ENCODE results near the gene CCNB3. TPM values are rescaled to one million over a fixed set of nuclear protein-coding genes. Genes with fewer than 3 reads are reported as not detected.

The CCNB3 gene
- total RNA-seq, 2 experiments from 2014 or later, result 0.25 to 0.51 TPM

- DNase-seq (no peak), ATAC-seq (no peak)
- H3K27me3 Mint-ChIP-seq, result no peaks in the 10 kb centered on the region
- ChIA-PET POLR2A (no interaction called here), CTCF (no interaction called here)
- H3K4me1 Mint-ChIP-seq (ENCODE audit: low read depth), result no peaks in the 10 kb centered on the region
- TF ChIP-seq, protein P1, sequence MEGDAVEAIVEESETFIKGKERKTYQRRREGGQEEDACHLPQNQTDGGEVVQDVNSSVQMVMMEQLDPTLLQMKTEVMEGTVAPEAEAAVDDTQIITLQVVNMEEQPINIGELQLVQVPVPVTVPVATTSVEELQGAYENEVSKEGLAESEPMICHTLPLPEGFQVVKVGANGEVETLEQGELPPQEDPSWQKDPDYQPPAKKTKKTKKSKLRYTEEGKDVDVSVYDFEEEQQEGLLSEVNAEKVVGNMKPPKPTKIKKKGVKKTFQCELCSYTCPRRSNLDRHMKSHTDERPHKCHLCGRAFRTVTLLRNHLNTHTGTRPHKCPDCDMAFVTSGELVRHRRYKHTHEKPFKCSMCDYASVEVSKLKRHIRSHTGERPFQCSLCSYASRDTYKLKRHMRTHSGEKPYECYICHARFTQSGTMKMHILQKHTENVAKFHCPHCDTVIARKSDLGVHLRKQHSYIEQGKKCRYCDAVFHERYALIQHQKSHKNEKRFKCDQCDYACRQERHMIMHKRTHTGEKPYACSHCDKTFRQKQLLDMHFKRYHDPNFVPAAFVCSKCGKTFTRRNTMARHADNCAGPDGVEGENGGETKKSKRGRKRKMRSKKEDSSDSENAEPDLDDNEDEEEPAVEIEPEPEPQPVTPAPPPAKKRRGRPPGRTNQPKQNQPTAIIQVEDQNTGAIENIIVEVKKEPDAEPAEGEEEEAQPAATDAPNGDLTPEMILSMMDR (IDR thresholded peaks at IDR 0.05), result no peak
- intact Hi-C loops (cut with micrococcal nuclease), result no loop called here
- no peaks in the 10 kb centered on the region for H3K36me3 Mint-ChIP-seq (ENCODE audit: low read depth)
- H3K9me3 Mint-ChIP-seq, result no peaks in the 10 kb centered on the region
- H3K27ac Mint-ChIP-seq, result no peak overlapping the region
- H3K4me3 Mint-ChIP-seq, result no peak overlapping the region
Measured at GRCh38 chrX:50343917-50344316, 139.4 kb downstream of the CCNB3 start.

GRCh38 chrX:50372966-50373365 lies 168.4 kb downstream of the CCNB3 start:
- CTCF ChIA-PET, result no interaction called here
- Mint-ChIP-seq H3K4me3 (no peak overlapping the region), H3K9me3 (no peaks in the 10 kb centered on the region), H3K36me3 (ENCODE audit: low read depth) (no peaks in the 10 kb centered on the region), H3K4me1 (ENCODE audit: low read depth) (no peaks in the 10 kb centered on the region), H3K27ac (no peak overlapping the region), H3K27me3 (no peaks in the 10 kb centered on the region)
- intact Hi-C loops (cut with micrococcal nuclease), result no loop called here
- DNase-seq (no peak), ATAC-seq (no peak)
- TF ChIP-seq, protein P1 (IDR thresholded peaks at IDR 0.05), result no peak
- POLR2A ChIA-PET, result no interaction called here

- Mint-ChIP-seq H3K36me3 (ENCODE audit: low read depth) (no peaks in the 10 kb centered on the region), H3K4me3 (no peak overlapping the region), H3K27me3 (no peaks in the 10 kb centered on the region), H3K4me1 (ENCODE audit: low read depth) (no peaks in the 10 kb centered on the region), H3K9me3 (no peaks in the 10 kb centered on the region), H3K27ac (no peak overlapping the region)
- TF ChIP-seq, protein P1 (IDR thresholded peaks at IDR 0.05), result no peak
- intact Hi-C loops (cut with micrococcal nuclease), result no loop called here
- ATAC-seq, result no peak
- DNase-seq, result no peak
- ChIA-PET POLR2A (no interaction called here), CTCF (no interaction called here)
Measured at GRCh38 chrX:50375481-50376267, 171.1 kb downstream of the CCNB3 start.

DNA sequence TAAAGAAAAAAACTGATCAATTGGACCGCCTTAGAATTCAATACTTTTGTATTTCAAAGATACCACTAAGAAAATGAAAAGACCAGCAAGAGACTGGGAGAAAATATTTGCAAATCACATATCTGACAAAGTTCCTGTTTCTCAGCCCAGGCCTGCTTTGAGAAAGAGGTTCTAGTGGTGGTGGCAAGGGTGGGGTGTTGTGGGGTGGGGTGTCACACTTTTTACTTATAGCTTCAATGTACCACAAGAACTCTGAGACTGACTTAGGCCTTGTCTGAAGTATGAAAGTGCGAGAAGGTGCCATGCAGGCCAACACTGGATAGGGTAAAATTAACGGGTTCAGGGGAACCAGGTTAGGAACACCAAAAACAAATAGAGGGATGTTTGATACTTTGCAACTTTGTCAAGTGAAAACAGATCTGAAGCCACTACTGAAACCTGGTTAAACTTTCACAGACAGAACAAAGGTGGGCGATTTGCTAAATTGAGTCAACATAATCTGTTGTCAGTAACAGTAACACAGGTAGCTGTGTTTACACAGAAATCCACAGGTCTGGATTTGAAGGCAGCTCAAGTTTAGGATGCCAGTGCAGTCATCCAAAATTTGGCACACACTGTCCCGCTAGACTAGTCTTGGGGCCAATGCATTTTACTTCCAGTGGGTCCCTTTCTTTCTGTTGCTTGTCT lies 177.3 kb downstream of the CCNB3 start:
- Mint-ChIP-seq H3K4me1 (ENCODE audit: low read depth) (no peaks in the 10 kb centered on the region), H3K36me3 (ENCODE audit: low read depth) (no peaks in the 10 kb centered on the region), H3K27me3 (peaks cover 1% of the 10 kb centered on the region), H3K4me3 (no peak overlapping the region), H3K27ac (no peak overlapping the region), H3K9me3 (no peaks in the 10 kb centered on the region)
- TF ChIP-seq, protein P1 (IDR thresholded peaks at IDR 0.05), result no peak
- ChIA-PET CTCF (no interaction called here), POLR2A (no interaction called here)
- intact Hi-C loops (cut with micrococcal nuclease), result no loop called here
- no peak for DNase-seq
- ATAC-seq, result no peak

GRCh38 chrX:50386520-50386919 lies 182.0 kb downstream of the CCNB3 start:
- TF ChIP-seq, protein P1 (IDR thresholded peaks at IDR 0.05), result no peak
- Mint-ChIP-seq H3K27ac (no peak overlapping the region), H3K36me3 (ENCODE audit: low read depth) (no peaks in the 10 kb centered on the region), H3K27me3 (peaks cover 1% of the 10 kb centered on the region), H3K4me3 (no peak overlapping the region), H3K4me1 (ENCODE audit: low read depth) (no peaks in the 10 kb centered on the region), H3K9me3 (no peaks in the 10 kb centered on the region)
- no peak for ATAC-seq
- intact Hi-C loops (cut with micrococcal nuclease), result no loop called here
- ChIA-PET CTCF (no interaction called here), POLR2A (no interaction called here)
- no peak for DNase-seq

Measured in activated CD8-positive, alpha-beta T cell treated with anti-CD3 and anti-CD28 coated beads for 36 hours (primary cell).